ENCODE data around the gene PLA2G2F. TPM values are rescaled to one million over a fixed set of nuclear protein-coding genes. Genes with fewer than 3 reads are reported as not detected.

Gene PLA2G2F
- total RNA-seq, 1 donor from 2014 or later = not detected

GRCh38 chr1:20141001-20141400, 1.9 kb downstream of the PLA2G2F start:
- FAIRE-seq (no peak), DNase-seq (ENCODE audit: low spot score in 2 of 2) (no peak)

DNA sequence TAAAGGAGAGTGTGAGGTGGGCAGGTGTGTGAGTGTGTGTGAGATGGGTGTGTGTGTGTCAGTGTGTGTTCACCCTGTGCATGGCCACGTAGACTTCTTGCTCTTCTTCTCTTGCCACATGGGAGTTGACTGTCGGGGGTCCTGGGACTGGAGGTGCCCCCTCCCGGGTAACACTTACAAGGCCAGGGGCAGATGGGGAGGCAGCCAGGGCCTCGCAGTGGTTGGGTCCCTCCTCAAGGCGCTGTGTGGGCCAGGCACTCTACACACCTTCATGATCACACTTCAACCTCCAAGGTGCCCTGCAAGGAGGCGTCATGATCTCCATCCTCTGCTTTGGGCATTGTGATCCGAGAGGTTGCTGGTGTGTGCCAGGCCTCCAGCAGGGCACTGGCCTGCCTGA, 2.3 kb downstream of the PLA2G2F start:
- no peak for FAIRE-seq
- DNase-seq (ENCODE audit: low spot score in 2 of 2) = no peak

DNA sequence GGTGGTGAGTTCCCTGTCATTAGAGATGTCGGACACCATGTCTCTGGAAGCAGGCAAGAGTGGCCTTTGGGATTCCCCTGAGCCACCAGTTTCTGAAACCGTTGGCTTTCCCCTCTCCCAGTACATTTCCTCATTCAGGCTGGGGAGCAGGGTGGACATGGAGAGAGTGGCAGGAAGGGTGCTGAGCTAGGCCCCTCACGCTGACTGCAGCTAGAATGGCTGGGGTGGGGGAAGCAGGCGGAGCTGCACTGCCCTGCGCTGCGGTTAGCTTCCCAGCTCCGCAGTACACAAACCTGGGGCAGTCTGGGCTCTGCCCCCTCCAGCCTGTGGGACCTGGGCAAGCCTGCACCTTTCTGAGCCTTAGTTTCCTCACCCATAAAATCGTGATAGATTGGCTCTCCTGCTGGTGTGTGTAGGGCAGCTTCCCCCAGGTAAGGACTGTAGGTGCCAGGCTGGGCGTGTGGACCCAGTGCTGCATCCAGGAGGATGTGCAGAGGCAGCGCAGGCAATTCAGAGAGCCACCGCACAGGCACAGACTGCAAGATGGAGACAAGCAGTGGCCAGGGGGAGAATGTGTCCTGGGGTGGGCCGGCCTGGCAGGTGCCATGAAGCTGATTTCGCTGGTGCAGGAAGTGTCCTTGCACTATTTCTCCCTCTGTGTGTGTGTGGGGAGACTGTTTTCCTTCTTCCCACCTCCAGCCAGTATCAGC, 3.0 kb downstream of the PLA2G2F start:
- DNase-seq (ENCODE audit: low spot score in 2 of 2) = no peak
- FAIRE-seq = no peak

- DNase-seq (ENCODE audit: low spot score in 2 of 2) (no peak), FAIRE-seq (no peak)
Observed at GRCh38 chr1:20143318-20143717, 4.2 kb downstream of the PLA2G2F start.

DNA sequence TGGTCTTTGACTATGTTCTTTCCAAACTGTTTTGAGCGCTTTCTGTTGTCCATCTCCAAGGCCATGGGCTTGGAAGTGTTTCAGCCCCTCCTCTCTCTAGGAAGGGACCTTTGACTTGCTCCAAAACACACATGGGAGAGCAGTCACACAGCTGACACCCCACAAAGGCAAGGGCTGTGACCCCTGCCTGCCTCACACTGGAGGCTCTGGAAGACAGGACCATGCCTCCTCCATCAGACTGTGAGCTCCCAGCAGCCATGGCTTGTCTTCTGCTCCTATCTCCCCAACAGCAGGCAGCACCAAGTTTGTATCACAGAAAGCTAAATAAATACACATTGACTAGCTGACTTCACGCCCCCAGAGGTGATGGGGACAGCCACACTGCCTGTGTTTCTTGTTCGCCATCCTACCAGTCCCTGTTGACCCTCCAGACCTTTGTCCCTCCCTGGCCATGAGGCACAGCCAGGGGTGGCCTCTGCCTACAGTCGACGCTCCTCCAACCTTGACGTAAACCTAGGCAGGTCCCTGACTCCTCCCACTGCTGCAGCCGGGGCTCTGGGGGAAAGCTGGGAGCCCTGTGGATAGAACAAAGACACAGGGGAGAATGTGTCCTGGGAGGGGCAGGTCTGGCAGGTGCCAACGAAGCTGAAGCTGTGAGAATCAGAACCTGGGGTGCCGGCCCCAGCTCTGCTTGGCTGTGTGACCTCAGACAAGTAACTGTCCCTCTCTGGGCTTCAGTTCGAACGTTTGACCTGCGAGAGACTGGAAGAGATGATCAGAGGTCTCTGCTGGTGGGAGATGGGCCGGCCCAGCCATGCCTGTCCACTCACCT, 4.8 kb downstream of the PLA2G2F start:
- no peak for FAIRE-seq

GRCh38 chr1:20147846-20148570, 8.9 kb downstream of the PLA2G2F start:
- FAIRE-seq (no peak), DNase-seq (ENCODE audit: low spot score in 2 of 2) (no peak)

More for the DNA sequence above, 4.8 kb downstream of the PLA2G2F start:
- no peak for DNase-seq (ENCODE audit: low spot score in 2 of 2)

DNA sequence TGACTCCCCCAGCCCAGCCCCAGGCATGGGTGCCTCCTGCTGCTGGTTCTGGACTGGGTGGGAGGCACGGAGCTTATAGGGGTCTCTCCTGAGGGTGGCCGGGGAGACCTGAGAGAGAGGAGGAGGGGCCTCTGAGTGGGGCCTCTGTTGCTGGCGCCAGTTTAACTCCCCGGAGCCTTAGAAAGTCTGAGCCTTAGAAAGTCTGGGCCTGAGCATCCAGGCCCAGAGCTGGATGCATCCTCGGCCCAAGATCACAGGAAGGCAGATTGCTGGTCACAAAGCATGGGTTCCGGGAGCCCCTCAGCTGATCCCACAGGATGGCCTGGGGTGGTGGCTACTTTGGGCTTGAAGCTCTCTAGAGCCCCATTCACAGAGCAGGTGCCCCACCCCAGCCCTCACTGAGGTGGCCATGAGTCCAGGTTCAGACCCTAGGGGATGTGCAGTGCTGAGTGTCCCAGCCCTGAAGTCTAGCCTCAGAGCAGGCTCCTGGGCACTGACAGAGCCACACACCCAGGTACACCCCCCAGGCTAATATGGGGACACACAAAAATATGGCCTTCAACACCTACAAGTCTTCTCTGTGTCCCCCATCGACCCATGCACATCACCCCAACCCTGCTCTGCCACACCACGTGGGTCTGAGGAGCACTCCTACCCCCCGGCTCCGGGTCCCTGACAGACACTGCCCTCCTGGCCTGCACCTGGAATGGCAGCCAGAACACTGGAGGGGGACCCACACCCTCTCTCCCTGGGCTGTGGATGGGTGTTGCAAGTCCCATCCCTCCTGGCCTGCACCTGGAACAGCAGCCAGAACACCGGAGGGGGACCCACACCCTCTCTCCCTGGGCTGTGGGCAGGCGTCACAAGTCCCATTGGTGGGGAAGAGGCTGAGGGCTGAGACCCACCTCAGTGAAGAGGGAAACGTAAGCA, 9.7 kb downstream of the PLA2G2F start:
- DNase-seq (ENCODE audit: low spot score in 2 of 2) (no peak), FAIRE-seq (no peak)

GRCh38 chr1:20149601-20150325, 10.6 kb downstream of the PLA2G2F start:
- FAIRE-seq = no peak

GRCh38 chr1:20150326-20150705, 11.2 kb downstream of the PLA2G2F start:
- DNase-seq (ENCODE audit: low spot score in 2 of 2) = no peak
- no peak for FAIRE-seq

More at GRCh38 chr1:20149601-20150325, 10.6 kb downstream of the PLA2G2F start:
- DNase-seq (ENCODE audit: low spot score in 2 of 2) = no peak

- FAIRE-seq (no peak), DNase-seq (ENCODE audit: low spot score in 2 of 2) (no peak)
Observed at GRCh38 chr1:20150969-20151368, 11.8 kb downstream of the PLA2G2F start.

GRCh38 chr1:20151906-20152598, 12.9 kb downstream of the PLA2G2F start:
- no peak for FAIRE-seq
- DNase-seq (ENCODE audit: low spot score in 2 of 2) = peak; percentile 61 to 86

- DNase-seq (ENCODE audit: low spot score in 2 of 2) = no peak
Observed at GRCh38 chr1:20152599-20152930, 13.4 kb downstream of the PLA2G2F start.

DNA sequence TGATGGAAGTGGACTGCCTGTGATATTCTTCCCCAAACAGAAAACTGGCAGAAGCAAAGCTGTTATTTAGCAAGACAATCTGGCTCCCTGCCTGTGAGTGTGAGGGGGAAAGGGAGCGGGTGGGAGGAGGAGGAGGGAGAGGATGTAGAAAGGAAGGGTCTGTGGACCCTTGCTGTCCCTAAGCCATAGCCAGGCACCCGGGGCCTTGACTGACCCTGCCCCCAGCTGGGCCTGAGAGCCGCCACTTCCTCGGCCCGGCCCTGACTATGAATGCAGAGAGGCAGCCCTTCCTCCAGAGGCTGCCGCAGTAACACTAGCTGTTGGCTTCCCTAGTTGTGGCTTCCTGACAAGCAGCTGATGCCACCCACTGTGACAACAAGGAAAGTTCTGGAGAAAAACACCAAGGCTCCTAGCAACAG, 13.9 kb downstream of the PLA2G2F start:
- DNase-seq (ENCODE audit: low spot score in 2 of 2) (peak; percentile 44 to 51), FAIRE-seq (no peak)

More at GRCh38 chr1:20152599-20152930, 13.4 kb downstream of the PLA2G2F start:
- no peak for FAIRE-seq

- DNase-seq (ENCODE audit: low spot score in 2 of 2) = no peak
- no peak for FAIRE-seq
Observed at GRCh38 chr1:20154301-20154831, 15.2 kb downstream of the PLA2G2F start.

DNA sequence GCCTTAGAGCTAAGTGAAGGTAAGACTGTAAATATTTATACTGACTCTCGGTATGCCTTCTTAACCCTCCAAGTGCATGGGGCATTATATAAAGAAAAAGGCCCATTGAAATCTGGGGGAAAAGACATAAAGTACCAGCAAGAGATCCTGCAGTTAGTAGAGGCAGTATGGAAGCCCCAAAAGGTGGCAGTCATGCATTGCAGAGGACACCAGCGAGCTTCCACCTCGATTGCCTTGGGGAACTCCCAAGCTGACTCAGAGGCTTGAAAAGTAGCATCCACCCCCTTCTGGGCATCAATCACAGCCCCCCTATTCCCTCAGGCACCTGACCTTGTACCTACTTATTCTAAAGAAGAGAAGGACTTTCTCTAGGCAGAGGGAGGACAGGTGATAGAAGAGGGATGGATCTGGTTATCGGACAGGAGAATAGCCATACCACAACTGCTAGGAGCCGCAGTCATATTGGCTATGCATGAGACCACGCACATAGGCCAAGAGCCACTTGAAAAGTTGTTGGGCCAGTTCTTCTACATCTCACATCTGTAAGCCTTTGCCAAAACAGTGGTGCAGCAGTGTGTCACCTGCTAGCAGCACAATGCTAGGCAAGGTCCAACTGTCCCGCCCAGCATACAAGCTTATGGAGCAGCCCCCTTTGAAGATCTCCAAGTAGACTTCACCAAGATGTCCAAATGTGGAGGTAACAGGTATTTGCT, 19.4 kb downstream of the PLA2G2F start:
- FAIRE-seq = no peak
- DNase-seq (ENCODE audit: low spot score in 2 of 2) = no peak

GRCh38 chr1:20160034-20160433, 20.9 kb downstream of the PLA2G2F start:
- FAIRE-seq (no peak), DNase-seq (ENCODE audit: low spot score in 2 of 2) (no peak)

DNA sequence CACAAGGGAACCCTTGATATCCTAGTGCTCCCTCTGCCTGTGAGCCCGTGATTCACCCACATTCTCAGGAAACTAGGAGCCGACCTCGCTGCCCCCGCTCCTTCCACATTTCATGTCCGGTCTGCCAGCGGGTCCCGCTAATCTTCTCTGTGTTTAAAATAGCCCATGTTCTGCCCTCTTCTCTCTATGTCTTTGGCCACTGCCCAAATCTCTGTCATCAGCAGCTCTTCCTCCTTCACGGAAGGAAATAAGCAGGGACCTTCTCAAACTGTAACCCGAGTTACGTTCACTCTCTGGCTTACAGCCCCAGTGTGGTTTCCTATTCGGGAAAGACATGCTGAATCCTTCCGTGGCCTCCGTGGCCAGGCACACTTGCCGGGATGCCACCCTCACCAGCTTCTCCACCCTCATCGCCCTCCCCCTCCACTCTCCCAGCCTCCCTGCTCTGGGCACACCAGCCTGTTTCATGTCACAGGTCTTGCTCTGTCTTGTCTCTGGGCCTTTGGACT, 25.6 kb downstream of the PLA2G2F start:
- no peak for FAIRE-seq
- DNase-seq (ENCODE audit: low spot score in 2 of 2) = no peak

- no peak for DNase-seq (ENCODE audit: low spot score in 2 of 2)
- FAIRE-seq = no peak
Observed at GRCh38 chr1:20165522-20165951, 26.4 kb downstream of the PLA2G2F start.

Measured in frontal cortex (tissue), 4 donors.